HS-5 (cell line): ENCODE data around the gene CD247.

Experiments
- DNase-seq: peaks from one replicate; pipeline ENCODE4 v3.0.0-alpha.2; 2012; ENCODE audit warnings: low read depth

The CD247 gene

GRCh38 chr1:167542109-167543032 lies 24.0 kb upstream of the CD247 start:
- DNase-seq, result no peak

GRCh38 chr1:167541610-167542009 lies 23.3 kb upstream of the CD247 start:
- no peak for DNase-seq

GRCh38 chr1:167541003-167541402 lies 22.7 kb upstream of the CD247 start:
- DNase-seq, result no peak

GRCh38 chr1:167538657-167539056 lies 20.3 kb upstream of the CD247 start:
- DNase-seq, result no peak

- DNase-seq, result no peak
These were observed 15.5 kb upstream of the CD247 start for GRCh38 chr1:167533851-167534300.

- DNase-seq, result no peak
These were observed 14.9 kb upstream of the CD247 start for GRCh38 chr1:167532964-167533824.

GRCh38 chr1:167532375-167532774 lies 14.0 kb upstream of the CD247 start:
- no peak for DNase-seq

- no peak for DNase-seq
These were observed 11.6 kb upstream of the CD247 start for GRCh38 chr1:167529829-167530474.

GRCh38 chr1:167528057-167528728 lies 9.9 kb upstream of the CD247 start:
- no peak for DNase-seq

- DNase-seq, result no peak
These were observed 8.5 kb upstream of the CD247 start for GRCh38 chr1:167526667-167527383.

GRCh38 chr1:167524651-167525050 lies 6.3 kb upstream of the CD247 start:
- no peak for DNase-seq

GRCh38 chr1:167522246-167522645 lies 3.9 kb upstream of the CD247 start:
- DNase-seq, result no peak

GRCh38 chr1:167520711-167521206 lies 2.4 kb upstream of the CD247 start:
- no peak for DNase-seq

GRCh38 chr1:167517535-167518330 lies 596 bp downstream of the CD247 start:
- DNase-seq, result no peak

GRCh38 chr1:167516404-167517388 lies 1.6 kb downstream of the CD247 start:
- no peak for DNase-seq

GRCh38 chr1:167515893-167516321 lies 2.4 kb downstream of the CD247 start:
- DNase-seq, result no peak

- no peak for DNase-seq
These were observed 2.9 kb downstream of the CD247 start for GRCh38 chr1:167515461-167515860.

GRCh38 chr1:167514288-167514687 lies 4.0 kb downstream of the CD247 start:
- DNase-seq, result no peak
